H1 (cell line): ENCODE measurements around the gene DNAJB6. TPM values are rescaled to one million over a fixed set of nuclear protein-coding genes. Genes with fewer than 3 reads are reported as not detected.

Source experiments
- CTCF ChIA-PET: fragments of 300-600 bp; sonication (Branson Sonifier 250); formaldehyde crosslinking; loops from one replicate; lab custom pipeline; 2021; ENCODE audit not compliant: partially characterized antibody; lab: Charles Lee
- POLR2A ChIA-PET: fragments of 300-600 bp; sonication (Branson Sonifier 250); formaldehyde crosslinking; loops from one replicate; lab custom pipeline; 2021; ENCODE audit warnings: inconsistent platforms; ENCODE audit not compliant: partially characterized antibody; lab: Charles Lee
- DNase-seq, 2 experiments: peaks; one replicate each; pipeline versions ENCODE4 v3.0.0 to v3.0.0-alpha.2; 2010 to 2022; ENCODE audit warnings: low spot score in 2 of 2, low read depth in 1 of 2, mixed read lengths in 1 of 2
- FAIRE-seq: peaks from 2 replicates; lab custom pipeline; 2011; peaks lifted over from hg19 to GRCh38; lab: Jason Lieb, UNC
- H2AFZ ChIP-seq: 2 replicates; pipeline ENCODE4 v1.8.1; 2012; ENCODE audit warnings: low read length, inconsistent platforms
- H2AK5ac ChIP-seq: 2 replicates; pipeline ENCODE4 v1.6.1; 2013; ENCODE audit warnings: low read depth, low read length
- H2BK120ac ChIP-seq: replicated peaks from 2 replicates; pipeline ENCODE3; 2013; ENCODE audit warnings: low read depth, low read length, inconsistent platforms
- H2BK12ac ChIP-seq: 2 replicates; pipeline ENCODE4 v1.6.1; 2013; ENCODE audit warnings: low read depth, low read length
- H2BK15ac ChIP-seq: 2 replicates; pipeline ENCODE4 v1.6.1; 2013; ENCODE audit warnings: low read length
- H2BK20ac ChIP-seq: 2 replicates; pipeline ENCODE4 v1.6.1; 2013; ENCODE audit warnings: low read length
- H2BK5ac ChIP-seq: 2 replicates; pipeline ENCODE4 v1.6.1; 2013; ENCODE audit warnings: low read depth, low read length
- H3K14ac ChIP-seq: 2 replicates; pipeline ENCODE4 v1.6.1; 2013; ENCODE audit warnings: inconsistent platforms; ENCODE audit not compliant: insufficient read length
- H3K18ac ChIP-seq: 2 replicates; pipeline ENCODE4 v1.6.1; 2013; ENCODE audit warnings: low read length; ENCODE audit errors: extremely low read depth
- H3K23ac ChIP-seq: 2 replicates; pipeline ENCODE4 v1.6.1; 2013; ENCODE audit warnings: inconsistent platforms; ENCODE audit not compliant: insufficient read length
- H3K23me2 ChIP-seq: 2 replicates; pipeline ENCODE4 v1.6.1; 2013; ENCODE audit warnings: low read depth, low read length
- H3K27ac ChIP-seq: 2 replicates; pipeline ENCODE4 v1.6.1; 2011; ENCODE audit warnings: low read depth, low read length, inconsistent platforms
- H3K27me3 ChIP-seq, 4 experiments: replicated peaks in 1 of 4; 1 replicate in 1 of 4; 2 replicates in 3 of 4; pipeline versions ENCODE4 v1.6.1 to v1.8.1; 2011 to 2013; ENCODE audit warnings: low read length in 3 of 4, mild to moderate bottlenecking in 3 of 4, inconsistent platforms in 2 of 4, mixed read lengths in 2 of 4, moderate library complexity in 1 of 4; ENCODE audit not compliant: control insufficient read depth in 3 of 4, insufficient read depth in 3 of 4; ENCODE audit errors: extremely low read depth in 1 of 4
- H3K36me3 ChIP-seq, 4 experiments: 2 replicates each; pipeline versions ENCODE4 v1.6.1 to v1.8.1; 2011 to 2013; ENCODE audit warnings: mild to moderate bottlenecking in 4 of 4, low read length in 3 of 4, moderate library complexity in 2 of 4, control low read depth in 1 of 4, inconsistent platforms in 1 of 4; ENCODE audit not compliant: insufficient read depth in 4 of 4, control insufficient read depth in 2 of 4
- H3K4ac ChIP-seq: replicated peaks from 2 replicates; pipeline ENCODE3; 2013; ENCODE audit warnings: low read length, low read depth, mixed read lengths, inconsistent platforms; ENCODE audit not compliant: insufficient read length
- H3K4me1 ChIP-seq, 4 experiments: replicated peaks in 1 of 4; 1 replicate in 1 of 4; 2 replicates in 3 of 4; pipeline versions ENCODE4 v1.6.1 to v1.8.1; 2011 to 2013; ENCODE audit warnings: low read length in 3 of 4, inconsistent platforms in 2 of 4, mixed read lengths in 1 of 4; ENCODE audit not compliant: insufficient read depth in 4 of 4, control insufficient read depth in 3 of 4
- H3K4me2 ChIP-seq, 2 experiments: 2 replicates each; pipeline versions ENCODE4 v1.6.1 to v1.8.1; 2011 to 2013; ENCODE audit warnings: low read depth in 2 of 2, low read length in 2 of 2, control low read depth in 1 of 2, inconsistent platforms in 1 of 2, mild to moderate bottlenecking in 1 of 2; ENCODE audit not compliant: insufficient read depth in 1 of 2
- H3K4me3 ChIP-seq, 4 experiments: fragments of 200-600, 300-600 bp in 1 of 4; sonication (generic), shearing (Covaris generic), sonication (Bioruptor Twin) in 1 of 4; 2 replicates each; pipeline versions ENCODE4 v1.5.1 to v1.8.1; 2011 to 2016; ENCODE audit warnings: low read length in 4 of 4, low read depth in 3 of 4, control low read depth in 2 of 4, inconsistent platforms in 2 of 4, mild to moderate bottlenecking in 2 of 4, mixed read lengths in 1 of 4, moderate library complexity in 1 of 4; ENCODE audit not compliant: insufficient read depth in 2 of 4; ENCODE audit errors: extremely low read depth in 1 of 4
- H3K56ac ChIP-seq: replicated peaks from 2 replicates; pipeline ENCODE3; 2013; ENCODE audit warnings: low read depth, mild to moderate bottlenecking, mixed read lengths, low read length, inconsistent platforms; ENCODE audit not compliant: insufficient read length
- H3K79me1 ChIP-seq: 2 replicates; pipeline ENCODE4 v1.6.1; 2013; ENCODE audit warnings: low read depth, low read length, control low read depth
- H3K79me2 ChIP-seq, 2 experiments: 2 replicates each; pipeline versions ENCODE4 v1.6.1 to v1.8.1; 2012 to 2013; ENCODE audit warnings: low read length in 2 of 2, mild to moderate bottlenecking in 2 of 2, inconsistent platforms in 1 of 2; ENCODE audit not compliant: insufficient read depth in 2 of 2, control insufficient read depth in 1 of 2
- H3K9ac ChIP-seq, 4 experiments: replicated peaks in 1 of 4; 1 replicate in 1 of 4; 2 replicates in 3 of 4; pipeline versions ENCODE4 v1.6.1 to v1.8.1; 2011 to 2013; ENCODE audit warnings: low read depth in 3 of 4, low read length in 3 of 4, control low read depth in 2 of 4, mild to moderate bottlenecking in 2 of 4, moderate library complexity in 2 of 4, inconsistent platforms in 1 of 4; ENCODE audit errors: extremely low read depth in 1 of 4
- H3K9me3 ChIP-seq, 2 experiments: 2 replicates each; pipeline versions ENCODE4 v1.6.1 to v1.8.1; 2012 to 2013; ENCODE audit warnings: mild to moderate bottlenecking in 2 of 2, moderate library complexity in 2 of 2, control low read depth in 1 of 2, inconsistent platforms in 1 of 2, low read depth in 1 of 2, low read length in 1 of 2, mixed read lengths in 1 of 2; ENCODE audit not compliant: insufficient read depth in 2 of 2
- H4K20me1 ChIP-seq, 2 experiments: replicated peaks in 1 of 2; 2 replicates each; pipeline versions ENCODE3 to v1.8.1; 2011 to 2013; ENCODE audit warnings: inconsistent platforms in 2 of 2, low read length in 2 of 2, mild to moderate bottlenecking in 1 of 2; ENCODE audit not compliant: insufficient read depth in 2 of 2, control insufficient read depth in 1 of 2
- H4K5ac ChIP-seq: 2 replicates; pipeline ENCODE4 v1.6.1; 2013; ENCODE audit warnings: low read length, low read depth, mixed read lengths, inconsistent platforms; ENCODE audit not compliant: insufficient read length
- H4K8ac ChIP-seq: 2 replicates; pipeline ENCODE4 v1.8.0; 2013; ENCODE audit warnings: mild to moderate bottlenecking, moderate library complexity, low read length, inconsistent platforms; ENCODE audit not compliant: insufficient read depth; ENCODE audit errors: extremely low read depth
- H4K91ac ChIP-seq: replicated peaks from 2 replicates; pipeline ENCODE3; 2013; ENCODE audit warnings: low read length, mixed read lengths, inconsistent platforms; ENCODE audit not compliant: insufficient read length
- ATF3 ChIP-seq: IDR thresholded peaks from 2 replicates; pipeline ENCODE4 v1.6.1; 2011; ENCODE audit warnings: low read depth, mild to moderate bottlenecking, low read length; ENCODE audit not compliant: insufficient read depth
- POLR2AphosphoS5 ChIP-seq: IDR thresholded peaks from 2 replicates; pipeline ENCODE4 v1.6.1; 2011; ENCODE audit warnings: low read depth, low read length
- TAF7 ChIP-seq: optimal IDR thresholded peaks from 2 replicates; pipeline ENCODE3; 2011; ENCODE audit warnings: low read depth, mild to moderate bottlenecking, inconsistent platforms, low read length, moderate library complexity, borderline replicate concordance
- whole genome bisulfite sequencing, 2 experiments: shearing (Covaris generic) in 1 of 2; methylation state at CpG; one replicate each; pipeline versions ENCODE4 v1.1.6 to v1.1.7; 2013 to 2015; ENCODE audit warnings: low lambda C conversion rate in 2 of 2, mixed read lengths in 2 of 2, inconsistent platforms in 1 of 2, low coverage in 1 of 2, missing lambda C conversion rate in 1 of 2; ENCODE audit not compliant: insufficient replicate concordance in 2 of 2, insufficient coverage in 1 of 2, insufficient read length in 1 of 2; ENCODE audit errors: extremely low coverage in 1 of 2, missing lambda C conversion rate in 1 of 2; 5-methylcytosine and 5-hydroxymethylcytosine counted together
- polyA plus RNA-seq, 7 experiments: library from polyadenylated mRNA; depleted of rRNA in 3 of 7; stranded (reverse) in 5 of 7; unstranded in 2 of 7; fragments of >200 nt in 5 of 7; fragments of 200-250 nt in 2 of 7; gene quantifications; 1 replicate in 5 of 7; 2 replicates in 1 of 7; 4 replicates in 1 of 7; pipeline versions ENCODE4 v1.2.1 to v1.2.3, GENCODE V29; 2011 to 2013; ENCODE audit warnings: missing spikeins in 2 of 7, mixed read lengths in 2 of 7
- total RNA-seq: library from RNA; stranded (reverse); fragmentation: NEBNext Ultra II Directional; extraction: Animal tissue kit (Norgen Biotek cat#: 25700); gene quantifications from 2 replicates; pipeline ENCODE4 v1.2.1, GENCODE V29; 2021

The DNAJB6 gene
- total and polyA plus RNA-seq, 2 of the 8 experiments (the other 6 are each of a cell fraction or from before 2014, with no cell fraction given): 166 to 295 TPM

- CTCF ChIA-PET: interaction anchor here (1.2 to 2.6 kb wide), 5 partner anchors 9 to 38 kb away, joined by 3 to 9 read pairs (median 3); no protein-coding TSS in a partner anchor
These were observed 40.8 kb downstream of the DNAJB6 start for GRCh38 chr7:157377436-157378124.

More at GRCh38 chr7:157377436-157378124, 40.8 kb downstream of the DNAJB6 start:
- Histone ChIP-seq H4K20me1 (peaks cover 39 to 53% of the 10 kb centered on the region in 2 experiments), H2BK15ac (no peak overlapping the region), H3K4me1 (peaks cover 0 to 3% (median 0%) of the 10 kb centered on the region in 4 experiments; a peak in 5 of 7 replicates), H3K23me2 (no peaks in the 10 kb centered on the region; the same call in 1 of the 2 replicates), H2BK20ac (no peak overlapping the region), H3K56ac (no peak overlapping the region), H3K23ac (no peak overlapping the region), H3K4me3 (no peak overlapping the region), H3K36me3 (peaks cover 10 to 64% (median 23%) of the 10 kb centered on the region in 4 experiments), H3K9me3 (no peaks in the 10 kb centered on the region), H2BK5ac (no peak overlapping the region), H3K14ac (no peak overlapping the region), H3K4ac (no peak overlapping the region), H3K18ac (no peak overlapping the region), H3K9ac (no peak overlapping the region), H4K8ac (no peak overlapping the region), H3K27ac (no peak overlapping the region), H2AK5ac (no peak overlapping the region), H3K4me2 (no peak overlapping the region), H4K91ac (no peak overlapping the region), H4K5ac (no peak overlapping the region), H2BK12ac (no peak overlapping the region), H2AFZ (no peak overlapping the region), H3K79me1 (peaks cover 16% of the 10 kb centered on the region), H2BK120ac (no peak overlapping the region), H3K79me2 (peaks cover 27 to 100% of the 10 kb centered on the region in 2 experiments), H3K27me3 (no peaks in the 10 kb centered on the region)
- no peak for DNase-seq
- no peak for FAIRE-seq
- WGBS, 2 experiments: 92% methylated on average over 10 of the region's 11 CpGs; no CpG with 5 or more reads in 1 of the 2 experiments
- peak; percentile 51; the same call in 1 of the 2 replicates for TF ChIP-seq POLR2AphosphoS5
- TF ChIP-seq TAF7: no peak
- no peak for TF ChIP-seq ATF3
- POLR2A ChIA-PET: interaction anchor here (1.1 to 1.7 kb wide), 2 partner anchors 12 to 15 kb away, joined by 3 to 6 read pairs; no protein-coding TSS in a partner anchor
